Measurements from ENCODE around the gene ABAT. TPM values are rescaled to one million over a fixed set of nuclear protein-coding genes. Genes with fewer than 3 reads are reported as not detected.
A peak's percentile ranks its signal among the peaks of the same experiment; 100 is the strongest.

ABAT gene
- total RNA-seq, 1 experiment from 2014 or later, result 4.7 TPM

- BruUV-seq (replicated peaks), result no TSS peak
- Histone ChIP-seq H3K4me3 (replicated peaks in 1 of 2; ENCODE audit: low read depth in 1 of 2, low read length in 2 of 2) (no peak overlapping the region), H3K4me2 (ENCODE audit: low read length) (no peak overlapping the region), H2AFZ (ENCODE audit: low read depth, low read length, poor library complexity, severe bottlenecking) (no peak overlapping the region), H3K27ac (ENCODE audit: low read depth, low read length) (no peak overlapping the region), H3K36me3 (ENCODE audit: control insufficient read depth in 1 of 2, insufficient read depth in 2 of 2, low read length in 2 of 2) (no peaks in the 10 kb centered on the region), H3K4me1 (ENCODE audit: control insufficient read depth in 1 of 2, insufficient read depth in 2 of 2, low read length in 2 of 2) (no peaks in the 10 kb centered on the region), H3K9ac (ENCODE audit: low read length) (no peak overlapping the region), H4K20me1 (ENCODE audit: insufficient read depth) (no peaks in the 10 kb centered on the region), H3K79me2 (ENCODE audit: insufficient read depth, low read length) (no peaks in the 10 kb centered on the region), H3K9me2 (ENCODE audit: insufficient read depth) (no peaks in the 10 kb centered on the region), H3K27me3 (ENCODE audit: insufficient read depth, low read length) (no peaks in the 10 kb centered on the region), H3K9me3 (ENCODE audit: control insufficient read depth in 1 of 2, insufficient read depth in 1 of 2, low read depth in 1 of 2, low read length in 2 of 2) (no peaks in the 10 kb centered on the region)
- no peak for DNase-seq (ENCODE audit: low read depth, low spot score)
- ChIA-PET POLR2A (no interaction called here), CTCF (interaction anchor here (0.6 kb wide), 1 partner anchor 11 kb away, joined by 3 read pairs; no protein-coding TSS in a partner anchor), RAD21 (ENCODE audit: low non-redundant PET in 1 of 2, low total read pairs in 2 of 2, uncharacterized antibody in 2 of 2, unreplicated experiment in 2 of 2) (no interaction called here)
- no peak for ATAC-seq
- no peak for TF ChIP-seq MAX (IDR thresholded peaks at IDR 0.05)
- no peak for TF ChIP-seq POLR2A (IDR thresholded peaks at IDR 0.05; ENCODE audit: borderline replicate concordance, extremely low read depth, insufficient read depth, insufficient read length)
- TF ChIP-seq ATF3 (IDR thresholded peaks at IDR 0.05), result no peak
- no peak for TF ChIP-seq TCF7L2 (IDR thresholded peaks at IDR 0.05; ENCODE audit: borderline replicate concordance, extremely low read depth, insufficient read depth, insufficient read length)
- no peak for TF ChIP-seq SP1 (IDR thresholded peaks at IDR 0.05; ENCODE audit: low read depth)
- no peak for TF ChIP-seq ZFX (IDR thresholded peaks at IDR 0.05)
- no peak for TF ChIP-seq RAD21 (IDR thresholded peaks at IDR 0.05; ENCODE audit: low read depth)
- TF ChIP-seq ZNF274 (IDR thresholded peaks at IDR 0.05; ENCODE audit: low read depth, low read length), result no peak
- no peak for TF ChIP-seq SRF (IDR thresholded peaks at IDR 0.05; ENCODE audit: low read depth)
- intact Hi-C loops (cut with micrococcal nuclease), result no loop called here
These were observed 18.0 kb upstream of the ABAT start for GRCh38 chr16:8656376-8656775.

- ChIA-PET POLR2A (no interaction called here), CTCF (interaction anchor here (0.6 to 4.4 kb wide), 6 partner anchors 25 to 474 kb away, joined by 3 to 17 read pairs (median 8); no protein-coding TSS in a partner anchor), RAD21 (ENCODE audit: low non-redundant PET in 1 of 2, low total read pairs in 2 of 2, uncharacterized antibody in 2 of 2, unreplicated experiment in 2 of 2) (interaction anchor here (0.6 to 1.0 kb wide), 4 partner anchors 131 to 207 kb away, joined by 3 to 4 read pairs (median 4); no protein-coding TSS in a partner anchor)
- Histone ChIP-seq H3K27ac (ENCODE audit: low read depth, low read length) (no peak overlapping the region), H3K36me3 (ENCODE audit: control insufficient read depth in 1 of 2, insufficient read depth in 2 of 2, low read length in 2 of 2) (no peaks in the 10 kb centered on the region), H3K27me3 (ENCODE audit: insufficient read depth, low read length) (no peaks in the 10 kb centered on the region), H3K9me2 (ENCODE audit: insufficient read depth) (no peaks in the 10 kb centered on the region), H3K4me1 (ENCODE audit: control insufficient read depth in 1 of 2, insufficient read depth in 2 of 2, low read length in 2 of 2) (no peaks in the 10 kb centered on the region), H4K20me1 (ENCODE audit: insufficient read depth) (no peaks in the 10 kb centered on the region), H2AFZ (ENCODE audit: low read depth, low read length, poor library complexity, severe bottlenecking) (no peak overlapping the region), H3K79me2 (ENCODE audit: insufficient read depth, low read length) (no peaks in the 10 kb centered on the region), H3K4me3 (replicated peaks in 1 of 2; ENCODE audit: low read depth in 1 of 2, low read length in 2 of 2) (no peak overlapping the region), H3K4me2 (ENCODE audit: low read length) (peak overlapping the region; percentile 51), H3K9ac (ENCODE audit: low read length) (no peak overlapping the region), H3K9me3 (ENCODE audit: control insufficient read depth in 1 of 2, insufficient read depth in 1 of 2, low read depth in 1 of 2, low read length in 2 of 2) (no peaks in the 10 kb centered on the region)
- DNase-seq (ENCODE audit: low read depth, low spot score), result peak; percentile 62
- intact Hi-C loops (cut with micrococcal nuclease), result loop anchor here (1.0 to 2.0 kb wide), 3 partner anchors 131 to 474 kb away; no protein-coding TSS in a partner anchor
- ATAC-seq, result peak; percentile 96
- no TSS peak for BruUV-seq (replicated peaks)
- TF ChIP-seq TCF7L2 (IDR thresholded peaks at IDR 0.05; ENCODE audit: borderline replicate concordance, extremely low read depth, insufficient read depth, insufficient read length), result no peak
- TF ChIP-seq ZFX (IDR thresholded peaks at IDR 0.05), result no peak
- peak; percentile 62 to 81 (median 74) for TF ChIP-seq CTCF (IDR thresholded peaks at IDR 0.05 in 2 of 3, conservative IDR thresholded peaks at IDR 0.05 in 1 of 3; ENCODE audit: borderline replicate concordance in 1 of 3, insufficient read depth in 1 of 3, low read depth in 2 of 3, low read length in 2 of 3)
- TF ChIP-seq SP1 (IDR thresholded peaks at IDR 0.05; ENCODE audit: low read depth), result no peak
- no peak for TF ChIP-seq FOSL1 (IDR thresholded peaks at IDR 0.05; ENCODE audit: low read depth)
- TF ChIP-seq RAD21 (IDR thresholded peaks at IDR 0.05; ENCODE audit: low read depth), result peak; percentile 86
- TF ChIP-seq ZBTB33 (IDR thresholded peaks at IDR 0.05; ENCODE audit: extremely low read depth, insufficient replicate concordance, low read length), result no peak
- TF ChIP-seq ELF1 (IDR thresholded peaks at IDR 0.05; ENCODE audit: borderline replicate concordance, low read depth), result no peak
- no peak for TF ChIP-seq SRF (IDR thresholded peaks at IDR 0.05; ENCODE audit: low read depth)
- TF ChIP-seq POLR2AphosphoS5 (IDR thresholded peaks at IDR 0.05; ENCODE audit: low read depth, low read length), result no peak
- no peak for TF ChIP-seq EZH2 (IDR thresholded peaks at IDR 0.05)
These were observed 13.5 kb upstream of the ABAT start for GRCh38 chr16:8660841-8661301.
